IMR-90 (cell line): ENCODE measurements around the gene SYNRG.
"Not testable (repeated sequence)": the region's sequence is repeated elsewhere in the genome, so short reads cannot be mapped to it uniquely, and the experiment has no call there.

ENCODE experiments used
- BHLHE40 ChIP-seq: fragments of 150-350 bp; IDR thresholded peaks from 2 replicates; pipeline ENCODE4 v1.6.1; 2016; ENCODE audit warnings: mild to moderate bottlenecking, low read depth, low read length
- CEBPB ChIP-seq: IDR thresholded peaks from 2 replicates; pipeline ENCODE4 v1.6.1; 2012; ENCODE audit warnings: low read depth, low read length, improper control_type of control experiment
- CTCF ChIP-seq: conservative IDR thresholded peaks from 2 replicates; pipeline ENCODE4 v1.5.1; 2012; ENCODE audit warnings: mild to moderate bottlenecking, low read depth, low read length, improper control_type of control experiment
- FOS ChIP-seq: fragments of 150-350 bp; IDR thresholded peaks from 2 replicates; pipeline ENCODE4 v1.6.1; 2016; ENCODE audit warnings: low read depth, low read length
- MAZ ChIP-seq: IDR thresholded peaks from 2 replicates; pipeline ENCODE4 v1.6.1; 2012; ENCODE audit warnings: low read depth, mild to moderate bottlenecking, low read length, improper control_type of control experiment, moderate library complexity, borderline replicate concordance
- MXI1 ChIP-seq: IDR thresholded peaks from 2 replicates; pipeline ENCODE4 v1.6.1; 2012; ENCODE audit warnings: low read depth, mild to moderate bottlenecking, low read length, moderate library complexity, borderline replicate concordance
- NFE2L2 ChIP-seq: fragments of 150-350 bp; IDR thresholded peaks from 2 replicates; pipeline ENCODE4 v1.6.1; 2016; ENCODE audit warnings: low read depth, mild to moderate bottlenecking, low read length
- POLR2A ChIP-seq: IDR thresholded peaks from 2 replicates; pipeline ENCODE4 v1.6.1; 2012; ENCODE audit warnings: mild to moderate bottlenecking, low read depth, low read length
- RAD21 ChIP-seq: IDR thresholded peaks from 2 replicates; pipeline ENCODE4 v1.6.1; 2012; ENCODE audit warnings: low read length, improper control_type of control experiment
- RCOR1 ChIP-seq: IDR thresholded peaks from 2 replicates; pipeline ENCODE4 v1.6.1; 2012; ENCODE audit warnings: mild to moderate bottlenecking, low read length, improper control_type of control experiment; ENCODE audit not compliant: insufficient replicate concordance
- SMC3 ChIP-seq: fragments of 150-350 bp; IDR thresholded peaks from 2 replicates; pipeline ENCODE4 v1.6.1; 2016; ENCODE audit warnings: low read depth, mild to moderate bottlenecking, antibody characterized with exemption, low read length, moderate library complexity
- USF2 ChIP-seq: fragments of 150-350 bp; IDR thresholded peaks from 2 replicates; pipeline ENCODE4 v1.6.1; 2017; ENCODE audit warnings: mild to moderate bottlenecking, antibody characterized with exemption, low read length, low read depth

- not testable (repeated sequence) for TF ChIP-seq CTCF, RAD21, MXI1, FOS, POLR2A, BHLHE40, USF2, SMC3, RCOR1, CEBPB, MAZ, NFE2L2
Observed at GRCh38 chr17:37616430-37616829, 7.2 kb upstream of the SYNRG start.
